ENCODE measurements around the gene COL17A1. TPM values are rescaled to one million over a fixed set of nuclear protein-coding genes. Genes with fewer than 3 reads are reported as not detected.

COL17A1 gene
- total RNA-seq, 2 donors from 2014 or later = 19.1 to 47.6 TPM

DNA sequence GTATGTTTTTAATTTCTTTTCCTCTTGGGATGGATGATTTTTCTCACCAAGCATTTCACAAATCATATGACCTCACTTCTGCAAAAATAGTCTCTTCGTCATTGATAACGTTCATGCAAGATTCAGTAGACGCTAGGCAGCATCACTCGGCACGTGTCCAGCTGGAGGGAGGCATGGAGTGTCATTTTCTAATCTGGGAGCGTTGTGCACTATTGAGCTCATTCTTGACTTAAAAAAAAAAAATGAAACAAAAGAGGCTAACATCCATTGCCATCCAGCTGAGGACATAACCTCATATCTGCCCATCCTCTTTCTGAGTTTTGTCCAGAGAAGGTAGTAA is 56.2 kb downstream of the COL17A1 start:
- TF ChIP-seq POLR2A (IDR thresholded peaks at IDR 0.05) (no peak), POLR2AphosphoS5 (IDR thresholded peaks at IDR 0.05) (no peak)
- TF ChIP-seq, protein P1, sequence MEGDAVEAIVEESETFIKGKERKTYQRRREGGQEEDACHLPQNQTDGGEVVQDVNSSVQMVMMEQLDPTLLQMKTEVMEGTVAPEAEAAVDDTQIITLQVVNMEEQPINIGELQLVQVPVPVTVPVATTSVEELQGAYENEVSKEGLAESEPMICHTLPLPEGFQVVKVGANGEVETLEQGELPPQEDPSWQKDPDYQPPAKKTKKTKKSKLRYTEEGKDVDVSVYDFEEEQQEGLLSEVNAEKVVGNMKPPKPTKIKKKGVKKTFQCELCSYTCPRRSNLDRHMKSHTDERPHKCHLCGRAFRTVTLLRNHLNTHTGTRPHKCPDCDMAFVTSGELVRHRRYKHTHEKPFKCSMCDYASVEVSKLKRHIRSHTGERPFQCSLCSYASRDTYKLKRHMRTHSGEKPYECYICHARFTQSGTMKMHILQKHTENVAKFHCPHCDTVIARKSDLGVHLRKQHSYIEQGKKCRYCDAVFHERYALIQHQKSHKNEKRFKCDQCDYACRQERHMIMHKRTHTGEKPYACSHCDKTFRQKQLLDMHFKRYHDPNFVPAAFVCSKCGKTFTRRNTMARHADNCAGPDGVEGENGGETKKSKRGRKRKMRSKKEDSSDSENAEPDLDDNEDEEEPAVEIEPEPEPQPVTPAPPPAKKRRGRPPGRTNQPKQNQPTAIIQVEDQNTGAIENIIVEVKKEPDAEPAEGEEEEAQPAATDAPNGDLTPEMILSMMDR (IDR thresholded peaks at IDR 0.05) = no peak
- Histone ChIP-seq H3K4me1 (replicated peaks) (no peaks in the 10 kb centered on the region), H3K9me3 (no peaks in the 10 kb centered on the region), H3K27me3 (replicated peaks; ENCODE audit: insufficient read depth) (no peaks in the 10 kb centered on the region), H3K4me3 (no peak overlapping the region), H3K27ac (no peak overlapping the region), H3K36me3 (no peaks in the 10 kb centered on the region)
- 90% methylated on average over 6 of the region's 6 CpGs for WGBS
- intact Hi-C loops (cut with DNase I) = no loop called here
- DNase-seq (ENCODE audit: low spot score) = no peak

DNA sequence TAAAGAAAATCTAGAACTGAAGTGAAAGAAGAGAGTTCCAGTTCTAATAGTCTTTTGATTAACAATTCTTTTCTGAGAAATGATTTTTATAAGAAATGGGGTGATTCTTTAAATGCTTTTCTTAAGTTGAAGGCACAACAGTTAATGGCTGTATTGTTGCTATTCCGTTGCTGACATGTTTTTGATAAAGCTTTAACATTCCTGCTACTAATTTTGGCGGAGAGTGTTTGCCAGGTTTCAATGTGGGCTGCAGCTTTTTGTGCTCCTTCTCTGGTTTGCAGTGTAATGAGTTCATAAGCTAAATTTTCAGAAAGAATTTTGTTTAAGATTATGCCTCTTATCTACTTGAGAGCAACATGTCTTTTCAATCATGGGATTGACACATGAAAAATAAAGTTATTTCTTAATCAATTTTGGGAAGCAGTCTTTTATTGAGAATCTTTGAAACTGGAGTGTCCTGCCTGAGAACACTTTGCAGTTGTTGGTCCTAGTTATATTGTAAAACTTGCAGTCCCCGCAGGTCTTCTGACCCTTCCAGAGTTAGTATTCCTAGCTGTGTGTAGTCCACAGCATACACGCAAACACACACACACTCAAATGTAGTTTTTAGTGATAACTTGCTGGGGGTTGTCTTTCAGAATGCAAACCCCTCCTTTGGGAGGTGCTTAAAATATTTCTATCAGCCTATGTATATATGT is 56.7 kb downstream of the COL17A1 start:
- no peak for DNase-seq (ENCODE audit: low spot score)
- TF ChIP-seq POLR2A (IDR thresholded peaks at IDR 0.05) (no peak), POLR2AphosphoS5 (IDR thresholded peaks at IDR 0.05) (no peak)
- TF ChIP-seq, protein P1 (IDR thresholded peaks at IDR 0.05) = no peak
- Histone ChIP-seq H3K4me1 (replicated peaks) (no peaks in the 10 kb centered on the region), H3K9me3 (no peaks in the 10 kb centered on the region), H3K4me3 (no peak overlapping the region), H3K27ac (no peak overlapping the region), H3K27me3 (replicated peaks; ENCODE audit: insufficient read depth) (no peaks in the 10 kb centered on the region), H3K36me3 (no peaks in the 10 kb centered on the region)
- 84% methylated on average over 4 of the region's 4 CpGs for WGBS
- intact Hi-C loops (cut with DNase I) = no loop called here

DNA sequence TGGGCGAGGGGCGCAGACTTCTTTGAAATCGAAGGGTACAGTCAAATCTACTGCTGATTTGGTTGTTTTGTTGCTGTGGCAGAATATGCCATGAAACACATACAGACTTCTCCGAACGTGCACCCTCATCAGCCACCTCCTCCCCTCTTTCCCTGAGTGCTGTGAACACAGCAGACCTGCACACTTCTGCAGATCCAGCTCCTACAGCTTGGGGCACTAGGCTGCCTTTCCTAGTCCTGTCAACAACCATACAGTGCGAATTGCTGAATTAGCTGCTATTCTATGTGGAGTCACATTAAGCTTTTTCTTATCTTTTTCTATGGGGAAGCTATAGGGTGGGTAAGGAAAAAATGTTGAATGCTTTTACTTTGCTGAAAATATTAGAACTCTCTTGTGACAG is 57.5 kb downstream of the COL17A1 start:
- no peak overlapping the region for H3K27ac ChIP-seq
- H3K36me3 ChIP-seq = no peaks in the 10 kb centered on the region
- no peaks in the 10 kb centered on the region for H3K4me1 ChIP-seq (replicated peaks)
- no peak overlapping the region for H3K4me3 ChIP-seq
- no peaks in the 10 kb centered on the region for H3K9me3 ChIP-seq
- H3K27me3 ChIP-seq (replicated peaks; ENCODE audit: insufficient read depth) = no peaks in the 10 kb centered on the region
- TF ChIP-seq POLR2A (IDR thresholded peaks at IDR 0.05) (no peak), POLR2AphosphoS5 (IDR thresholded peaks at IDR 0.05) (no peak)
- TF ChIP-seq, protein P1 (IDR thresholded peaks at IDR 0.05) = peak in 1 of 4 experiments; percentile 21
- 74% methylated on average over 6 of the region's 6 CpGs for WGBS
- DNase-seq (ENCODE audit: low spot score) = no peak
- intact Hi-C loops (cut with DNase I) = no loop called here

DNA sequence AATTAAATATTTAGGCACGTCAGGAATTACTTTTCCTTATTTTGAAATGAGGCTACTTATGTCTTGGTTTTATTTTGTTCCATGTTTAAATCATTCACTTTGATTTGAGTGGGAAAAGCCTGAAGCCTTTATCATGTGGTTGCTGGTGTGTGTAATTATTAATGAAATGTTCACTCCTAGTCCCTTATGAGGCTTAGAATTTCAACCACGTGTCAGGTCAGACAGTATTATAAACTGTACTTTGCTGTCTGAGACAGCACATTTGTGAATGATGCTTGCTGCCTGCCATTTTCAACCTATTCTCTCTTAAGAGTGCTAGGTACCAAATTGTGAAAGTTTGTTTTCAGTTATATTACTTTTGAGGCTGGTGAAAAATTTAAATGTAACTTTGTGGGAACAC is 58.9 kb downstream of the COL17A1 start:
- H3K9me3 ChIP-seq = no peaks in the 10 kb centered on the region
- intact Hi-C loops (cut with DNase I) = no loop called here
- TF ChIP-seq, protein P1 (IDR thresholded peaks at IDR 0.05) = no peak
- H3K27me3 ChIP-seq (replicated peaks; ENCODE audit: insufficient read depth) = no peaks in the 10 kb centered on the region
- DNase-seq (ENCODE audit: low spot score) = no peak
- no peak overlapping the region for H3K4me3 ChIP-seq
- no peaks in the 10 kb centered on the region for H3K36me3 ChIP-seq
- WGBS = 65% methylated on average over 2 of the region's 2 CpGs
- H3K4me1 ChIP-seq (replicated peaks) = no peaks in the 10 kb centered on the region
- no peak overlapping the region for H3K27ac ChIP-seq

DNA sequence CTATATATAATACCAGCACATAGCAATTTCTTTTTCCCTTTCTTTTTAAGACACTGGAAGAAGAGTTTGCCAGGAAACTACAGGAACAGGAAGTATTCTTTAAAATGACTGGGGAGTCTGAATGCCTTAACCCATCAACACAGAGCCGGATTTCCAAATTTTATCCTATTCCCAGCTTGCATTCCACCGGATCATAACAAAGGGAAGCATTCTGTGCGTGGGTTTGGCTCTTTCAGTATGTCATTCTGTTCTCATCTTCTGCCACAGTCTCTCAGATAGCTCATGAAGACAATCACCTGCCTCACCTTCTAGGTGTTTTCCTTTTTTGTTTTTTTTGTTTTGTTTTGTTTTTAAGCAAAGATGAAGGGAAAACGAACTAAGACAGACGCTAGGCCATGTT is 60.2 kb downstream of the COL17A1 start:
- intact Hi-C loops (cut with DNase I) = no loop called here
- TF ChIP-seq POLR2AphosphoS5 (IDR thresholded peaks at IDR 0.05) (no peak), POLR2A (IDR thresholded peaks at IDR 0.05) (no peak)
- TF ChIP-seq, protein P1 (IDR thresholded peaks at IDR 0.05) = no peak
- 77% methylated on average over 5 of the region's 5 CpGs for WGBS
- H3K4me3 ChIP-seq = no peak overlapping the region
- H3K27me3 ChIP-seq (replicated peaks; ENCODE audit: insufficient read depth) = no peaks in the 10 kb centered on the region
- H3K36me3 ChIP-seq = no peaks in the 10 kb centered on the region
- H3K27ac ChIP-seq = no peak overlapping the region
- no peaks in the 10 kb centered on the region for H3K4me1 ChIP-seq (replicated peaks)
- no peaks in the 10 kb centered on the region for H3K9me3 ChIP-seq
- no peak for DNase-seq (ENCODE audit: low spot score)
